Transverse colon (tissue), 3 donors: ENCODE data around the gene GNG3.
A peak's percentile ranks its signal among the peaks of the same experiment; 100 is the strongest.

Source experiments
- CTCF ChIP-seq, 5 experiments: fragments of 200-600 bp in 3 of 5; fragments of 450-650 bp in 2 of 5; sonication (generic) in 3 of 5; IDR thresholded peaks; 1 replicate in 2 of 5; 2 replicates in 3 of 5; pipeline ENCODE4 v1.5.1; 2016 to 2017; ENCODE audit warnings: antibody characterized with exemption in 5 of 5, inconsistent platforms in 3 of 5, mild to moderate bottlenecking in 2 of 5, moderate library complexity in 1 of 5
- POLR2A ChIP-seq: fragments of 450-650 bp; IDR thresholded peaks from one replicate; pipeline ENCODE4 v1.6.1; 2016; ENCODE audit warnings: antibody characterized with exemption, mild to moderate bottlenecking, moderate library complexity

- peak; percentile 82 for TF ChIP-seq POLR2A
- TF ChIP-seq CTCF (IDR thresholded peaks at IDR 0.05): no peak
Measured at GRCh38 chr11:62671608-62672389, 35.7 kb upstream of the GNG3 start, which contains the start of the genes LBHD1 and UQCC3.
